IPS-NIHi7 (cell line): ENCODE results near the gene SNX21.
"Not testable (repeated sequence)": the region's sequence is repeated elsewhere in the genome, so short reads cannot be mapped to it uniquely, and the experiment has no call there.

Experiments
- DNase-seq: peaks from one replicate; pipeline ENCODE4 v3.0.0; 2012; ENCODE audit warnings: mixed read lengths; ENCODE audit errors: extremely low spot score

SNX21 gene

GRCh38 chr20:45823949-45824835 is 9.4 kb upstream of the SNX21 start:
- peak; percentile 75 for DNase-seq

DNA sequence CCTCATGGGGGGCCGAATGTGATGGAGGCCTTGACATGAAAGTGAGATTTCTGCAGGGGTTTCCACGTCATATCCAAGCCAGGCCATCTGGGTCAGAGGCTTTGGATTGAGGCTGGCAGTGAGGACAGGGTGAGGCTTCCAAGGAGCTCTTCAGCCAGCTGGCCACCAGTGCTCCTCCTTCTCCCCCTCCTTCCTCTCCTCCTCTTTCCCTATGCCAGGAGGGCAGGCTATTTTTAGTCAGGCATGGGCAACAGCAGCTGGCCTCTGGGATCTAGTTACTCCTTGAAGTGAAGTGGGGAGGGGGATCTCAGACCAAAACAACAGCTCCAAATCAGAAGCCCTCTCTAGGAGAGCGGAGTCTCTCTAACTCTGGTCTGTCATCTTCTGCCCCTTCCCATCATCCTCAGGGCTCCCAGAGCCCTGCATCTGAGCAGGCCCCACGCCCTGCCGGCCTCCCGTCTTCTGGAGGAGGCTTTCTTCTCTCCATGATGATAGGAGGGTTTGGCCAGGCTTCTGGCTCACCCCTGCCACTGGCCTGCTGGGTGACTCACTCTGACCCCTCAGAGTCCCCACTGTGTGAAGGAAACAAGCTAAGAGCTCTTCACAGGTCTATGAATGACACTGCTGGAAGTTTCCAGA is 7.1 kb upstream of the SNX21 start:
- DNase-seq: no peak

GRCh38 chr20:45827030-45827652 is 6.5 kb upstream of the SNX21 start, which contains the start of gene TNNC2:
Gene TNNC2, minus strand, starts transcription at chr20:45827312. Its CDS starts 64 bp downstream, at chr20:45827248.
- no peak for DNase-seq

DNA sequence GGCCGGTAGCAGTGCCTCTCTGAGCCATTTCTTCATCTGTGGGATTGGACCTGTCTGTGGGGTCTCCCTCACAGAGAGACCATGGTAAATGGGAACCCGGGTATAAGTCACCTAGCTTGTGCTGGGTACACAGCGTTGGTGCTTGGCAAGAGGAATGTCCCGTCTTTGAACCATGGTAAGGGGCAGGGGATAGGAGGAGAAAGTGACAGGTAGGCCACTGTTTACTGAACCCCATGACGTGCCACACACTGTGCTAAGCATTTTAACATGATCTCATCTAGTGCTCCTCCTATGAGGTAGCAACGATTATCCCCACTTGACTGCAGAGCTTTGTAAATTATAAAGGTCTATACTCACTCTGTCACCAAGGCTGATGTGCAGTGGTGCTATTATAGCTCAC is 5.9 kb upstream of the SNX21 start:
- DNase-seq: no peak

- DNase-seq: no peak
These were observed 5.0 kb upstream of the SNX21 start for GRCh38 chr20:45828589-45828988.

DNA sequence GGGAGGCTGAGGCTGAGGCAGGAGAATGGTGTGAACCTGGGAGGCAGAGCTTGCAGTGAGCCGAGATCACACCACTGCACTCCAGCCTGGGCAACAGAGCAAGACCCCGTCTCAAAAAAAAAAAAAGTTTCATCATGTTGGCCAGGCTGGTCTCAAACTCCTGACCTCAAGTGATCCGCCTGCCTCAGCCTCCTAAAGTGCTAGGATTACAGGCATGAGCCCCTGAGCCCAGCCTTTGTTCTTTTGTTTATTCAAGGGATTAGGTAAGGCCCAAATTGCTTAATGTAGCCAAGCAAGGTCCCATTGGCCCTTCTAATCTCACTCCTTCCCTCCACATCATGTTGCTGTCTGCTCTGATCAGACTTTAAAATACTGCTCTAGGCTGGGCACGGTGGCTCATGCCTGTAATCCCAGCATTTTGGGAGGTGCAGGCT is 3.9 kb upstream of the SNX21 start:
- not testable (repeated sequence) for DNase-seq

GRCh38 chr20:45832619-45833018 is 980 bp upstream of the SNX21 start:
- DNase-seq: no peak

DNA sequence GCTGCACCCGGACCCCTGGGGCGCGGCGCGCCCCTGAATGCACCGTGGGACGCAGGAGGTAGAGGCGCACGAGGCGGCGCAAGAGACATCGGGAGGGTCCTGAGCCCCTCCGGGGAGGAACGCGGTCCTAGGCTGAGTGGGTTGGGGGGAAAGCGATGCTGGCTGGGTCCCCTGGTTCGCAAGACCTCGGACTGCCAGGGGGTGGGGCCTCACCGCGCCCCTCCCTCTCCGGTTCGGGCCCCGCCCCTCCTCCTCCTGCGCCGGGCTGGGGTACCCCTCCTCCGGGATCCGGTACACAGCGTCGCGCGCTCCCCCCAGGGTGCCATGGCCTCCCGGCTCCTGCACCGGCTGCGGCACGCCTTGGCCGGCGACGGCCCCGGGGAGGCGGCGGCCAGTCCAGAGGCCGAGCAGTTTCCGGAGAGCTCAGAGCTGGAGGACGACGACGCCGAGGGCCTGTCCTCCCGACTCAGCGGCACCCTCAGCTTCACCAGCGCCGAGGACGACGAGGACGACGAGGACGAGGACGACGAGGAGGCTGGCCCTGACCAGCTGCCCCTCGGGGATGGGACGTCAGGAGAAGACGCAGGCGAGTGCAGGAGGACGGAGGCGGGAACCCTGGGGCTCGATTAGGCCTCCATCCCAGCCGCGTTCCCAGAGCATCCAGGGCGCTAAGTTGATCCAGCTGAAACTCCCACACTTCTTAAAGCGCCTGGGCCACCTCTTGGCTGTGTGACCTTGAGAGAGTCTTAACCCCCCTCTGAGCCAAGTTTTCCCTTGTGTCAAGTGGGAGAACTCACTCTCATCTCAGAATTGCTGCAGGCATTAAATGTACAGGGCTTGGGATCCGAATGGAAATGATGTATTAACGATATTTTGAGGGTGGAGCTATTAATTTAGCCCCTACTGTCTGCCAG is 541 bp downstream of the SNX21 start:
- DNase-seq: peak; percentile 94

- DNase-seq: no peak
These were observed 1.2 kb downstream of the SNX21 start for GRCh38 chr20:45834797-45835161.

- no peak for DNase-seq
These were observed 1.7 kb downstream of the SNX21 start for GRCh38 chr20:45835329-45835765.

DNA sequence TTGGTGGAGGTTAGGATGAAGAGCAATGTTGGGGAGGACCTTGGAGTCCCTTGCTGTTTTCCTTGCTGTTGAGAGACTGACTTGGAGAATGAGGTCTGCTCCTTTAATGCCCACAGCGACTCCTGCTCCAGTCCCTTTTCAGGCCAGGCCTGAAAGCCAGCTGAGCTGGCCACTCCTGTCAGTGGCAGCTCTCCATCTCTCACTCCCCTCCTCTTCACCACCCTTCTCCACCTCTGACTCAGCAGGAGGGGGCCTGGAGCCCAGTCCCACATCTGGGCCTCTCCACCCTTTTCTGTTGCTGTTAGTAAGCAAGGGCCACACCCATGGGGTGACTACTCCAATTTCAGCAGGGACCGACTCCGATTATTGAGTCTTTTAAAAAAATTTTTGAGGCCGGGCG is 2.2 kb downstream of the SNX21 start:
- no peak for DNase-seq

DNA sequence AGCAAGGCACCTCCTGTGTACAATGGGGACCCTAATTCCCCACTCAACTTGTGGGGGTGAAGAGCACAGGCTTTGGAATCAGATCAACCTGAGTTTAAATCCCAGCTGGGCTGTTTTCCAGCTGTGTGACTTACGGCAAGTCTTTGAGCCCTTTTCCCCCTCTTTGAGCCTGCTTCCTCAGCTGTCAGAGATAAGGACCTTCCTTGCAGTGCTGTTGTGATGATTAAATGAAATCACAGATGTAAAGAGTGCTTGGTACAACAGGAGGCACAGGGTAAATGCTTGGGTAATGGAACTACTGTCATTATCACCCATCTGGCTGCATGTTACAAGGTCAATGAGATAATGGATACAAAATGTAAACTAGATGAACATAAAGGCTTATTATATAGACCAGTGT is 3.2 kb downstream of the SNX21 start:
- DNase-seq: no peak

DNA sequence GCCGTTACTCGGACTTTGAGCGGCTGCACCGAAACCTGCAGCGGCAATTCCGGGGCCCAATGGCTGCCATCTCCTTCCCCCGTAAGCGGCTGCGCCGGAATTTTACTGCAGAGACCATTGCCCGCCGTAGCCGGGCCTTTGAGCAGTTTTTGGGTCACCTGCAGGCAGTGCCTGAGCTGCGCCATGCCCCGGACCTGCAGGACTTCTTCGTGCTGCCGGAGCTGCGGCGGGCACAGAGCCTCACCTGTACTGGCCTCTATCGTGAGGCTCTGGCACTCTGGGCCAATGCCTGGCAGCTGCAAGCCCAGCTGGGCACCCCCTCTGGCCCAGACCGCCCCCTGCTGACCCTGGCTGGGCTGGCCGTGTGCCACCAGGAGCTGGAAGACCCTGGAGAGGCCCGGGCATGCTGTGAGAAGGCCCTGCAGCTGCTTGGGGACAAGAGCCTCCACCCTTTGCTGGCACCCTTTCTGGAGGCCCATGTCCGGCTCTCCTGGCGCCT is 7.2 kb downstream of the SNX21 start:
- no peak for DNase-seq

GRCh38 chr20:45841407-45842129 is 8.0 kb downstream of the SNX21 start:
- no peak for DNase-seq

DNA sequence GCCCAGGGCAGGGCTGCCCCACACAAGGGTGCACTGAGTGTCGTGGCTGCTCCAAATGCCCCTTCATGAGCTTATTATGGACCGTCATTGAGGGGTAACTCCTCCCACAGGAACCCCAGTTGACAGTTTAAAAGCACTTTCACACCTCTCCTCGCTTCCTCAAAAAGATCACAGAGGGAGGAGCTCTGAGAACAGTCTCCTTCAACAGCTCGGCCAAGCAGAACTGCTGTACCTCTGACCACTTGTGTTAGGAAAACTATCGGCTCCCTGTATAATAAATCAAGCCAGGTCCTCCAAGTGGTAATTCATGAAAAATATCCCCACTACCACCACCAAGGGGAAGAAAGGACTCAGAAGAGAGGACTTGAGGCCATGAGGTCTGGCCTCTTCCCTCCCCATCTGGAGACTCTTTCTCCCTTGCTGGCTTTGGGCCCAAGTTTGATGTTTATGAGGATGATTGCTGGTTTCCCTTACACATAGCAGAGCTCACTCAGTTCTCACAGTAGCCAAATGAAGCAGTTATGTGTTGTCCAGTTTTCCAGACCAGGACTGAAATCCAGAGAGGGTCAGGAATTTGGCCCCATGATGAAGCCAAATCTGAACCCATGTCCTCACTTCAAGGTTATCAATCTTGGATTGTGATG is 8.7 kb downstream of the SNX21 start:
- no peak for DNase-seq

DNA sequence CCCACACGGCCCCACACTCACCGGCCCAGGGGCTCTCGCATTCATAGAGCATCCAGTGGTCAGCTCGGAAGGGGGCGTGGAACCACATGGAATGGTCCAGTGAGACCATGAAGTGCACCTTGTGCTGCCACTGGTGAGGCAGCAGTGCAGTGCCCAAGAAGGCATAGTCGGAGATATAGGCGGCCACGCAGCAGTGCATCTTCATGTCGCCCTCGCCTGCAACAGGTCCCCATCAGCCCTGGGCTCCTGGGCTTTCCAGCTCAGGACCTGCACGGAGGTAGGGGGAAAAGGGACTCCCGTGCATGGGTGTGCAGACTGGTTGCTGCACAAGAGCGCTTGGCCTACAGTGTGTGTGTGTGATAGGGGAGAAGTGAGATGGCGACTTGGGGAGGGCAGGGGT is 9.9 kb downstream of the SNX21 start:
- DNase-seq: no peak

DNA sequence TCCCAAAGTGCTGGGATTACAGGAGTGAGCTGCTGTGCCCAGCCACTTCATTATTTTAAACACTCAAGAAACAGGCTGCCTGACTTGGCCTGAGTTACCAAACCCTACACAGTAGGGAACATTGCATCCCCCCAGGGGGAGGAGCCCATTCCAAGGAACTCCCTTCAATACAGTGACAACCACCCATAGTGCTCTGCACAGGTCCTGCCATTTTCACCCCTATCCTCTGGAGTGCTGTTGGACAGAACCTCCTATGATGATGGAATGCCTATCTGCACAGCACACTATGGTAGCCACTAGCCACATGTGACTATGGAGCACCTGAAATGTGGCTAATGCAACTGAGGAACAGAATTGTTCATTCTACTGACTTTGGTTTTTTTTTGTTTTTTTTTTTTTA is 11.9 kb downstream of the SNX21 start:
- DNase-seq: no peak

GRCh38 chr20:45848421-45848820 is 14.8 kb downstream of the SNX21 start:
- DNase-seq: no peak

GRCh38 chr20:45848969-45849582 is 15.5 kb downstream of the SNX21 start:
- DNase-seq: no peak

DNA sequence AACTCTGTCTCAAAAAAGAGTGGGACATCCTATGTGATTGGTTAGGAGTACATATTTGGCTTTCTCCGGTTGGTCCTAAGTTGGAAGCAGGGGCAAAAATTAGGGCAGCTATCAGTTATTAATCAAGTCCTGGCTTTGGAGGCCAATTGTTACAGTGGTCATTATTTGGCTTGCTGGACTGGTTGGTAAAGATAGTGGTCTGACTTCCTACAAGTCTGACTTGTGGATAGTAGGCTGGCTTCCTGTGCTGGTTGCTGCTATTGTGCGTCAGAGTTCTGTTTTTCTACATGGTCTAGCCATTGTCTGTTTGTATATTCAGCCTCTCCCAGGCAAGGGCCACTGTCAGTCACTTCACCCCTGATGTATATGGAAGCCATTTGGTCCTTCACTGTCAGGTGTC is 16.6 kb downstream of the SNX21 start:
- no peak for DNase-seq
